GM04503 (cell line): ENCODE data around the gene ROR1.

ENCODE experiments used
- DNase-seq: peaks from one replicate; pipeline ENCODE4 v3.0.0-alpha.2; 2012; ENCODE audit warnings: low read depth

The ROR1 gene

DNA sequence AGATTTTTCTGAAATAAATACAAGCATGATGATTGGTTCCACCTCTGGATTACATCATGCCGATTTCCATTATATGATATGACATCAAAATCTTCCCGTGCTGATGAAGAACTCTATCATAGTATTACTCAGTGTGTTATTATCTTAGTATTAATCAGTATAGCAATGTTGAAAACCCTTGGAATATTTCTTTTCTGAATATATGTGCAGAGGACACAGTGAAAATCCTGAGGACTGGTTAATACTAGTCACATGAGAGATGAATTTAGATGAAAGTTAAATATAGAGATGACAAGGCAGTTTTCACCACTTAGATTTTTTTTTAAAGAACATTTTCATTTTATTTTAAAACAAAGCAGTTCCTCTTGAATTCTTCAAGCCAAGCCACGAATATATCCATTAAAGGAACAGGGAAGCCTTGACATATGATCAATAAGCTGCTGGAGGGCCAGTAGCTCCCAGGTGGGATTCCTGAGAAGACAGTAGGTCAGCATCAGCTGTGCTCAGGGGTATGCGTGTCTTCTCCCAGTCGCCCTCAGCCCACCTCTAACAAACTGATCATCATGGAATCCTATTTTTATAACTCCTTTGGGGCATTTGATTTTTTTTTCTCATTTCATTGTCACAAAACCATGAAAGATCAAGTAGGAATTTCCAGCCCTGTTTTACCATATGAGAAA, 373.4 kb downstream of the ROR1 start:
- no peak for DNase-seq

- no peak for DNase-seq
Measured at GRCh38 chr1:64147759-64148158, 373.9 kb downstream of the ROR1 start.

DNA sequence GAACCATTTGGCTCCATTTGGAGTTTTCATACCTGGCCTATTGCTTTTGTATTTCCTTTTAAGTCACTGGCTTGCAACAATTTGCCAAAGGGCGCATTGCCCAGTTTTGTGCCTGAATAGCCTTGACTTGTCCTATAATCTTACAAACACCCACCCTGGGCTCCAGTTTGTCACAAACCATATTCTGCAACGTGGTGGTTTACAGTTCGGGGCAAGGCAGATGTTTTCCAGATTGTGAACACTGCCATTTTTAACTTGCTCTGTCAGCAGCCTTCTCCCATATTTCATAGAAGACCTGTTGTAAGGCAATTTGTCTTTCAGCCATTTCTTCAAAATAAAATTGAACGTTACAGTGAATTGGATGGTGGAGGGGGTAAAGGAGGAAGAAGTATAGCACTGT, 376.4 kb downstream of the ROR1 start:
- no peak for DNase-seq

GRCh38 chr1:64150729-64151230, 377.0 kb downstream of the ROR1 start:
- no peak for DNase-seq

GRCh38 chr1:64155278-64155677, 381.5 kb downstream of the ROR1 start:
- DNase-seq, result no peak

GRCh38 chr1:64161357-64161941, 387.6 kb downstream of the ROR1 start:
- peak; percentile 82 for DNase-seq

DNA sequence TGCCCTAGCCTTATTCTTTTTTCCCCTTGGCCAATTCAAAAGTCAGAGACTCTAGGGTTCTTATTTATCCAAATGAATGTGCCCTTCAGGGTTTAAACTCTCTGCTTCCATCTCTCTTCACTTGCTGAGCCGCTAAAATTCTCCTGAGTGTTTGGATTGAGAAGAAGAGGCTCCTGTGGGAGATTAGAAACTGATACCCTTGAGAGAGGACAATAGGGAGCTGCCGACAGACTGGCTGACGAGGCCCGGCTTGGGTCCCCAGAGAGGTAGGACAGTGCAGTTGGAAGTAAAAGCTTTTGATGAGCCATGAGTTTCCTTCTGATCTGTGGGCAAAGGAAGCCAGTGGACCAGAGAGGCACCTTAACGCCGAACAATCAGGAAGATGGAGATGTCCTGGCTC, 388.3 kb downstream of the ROR1 start:
- DNase-seq, result no peak

DNA sequence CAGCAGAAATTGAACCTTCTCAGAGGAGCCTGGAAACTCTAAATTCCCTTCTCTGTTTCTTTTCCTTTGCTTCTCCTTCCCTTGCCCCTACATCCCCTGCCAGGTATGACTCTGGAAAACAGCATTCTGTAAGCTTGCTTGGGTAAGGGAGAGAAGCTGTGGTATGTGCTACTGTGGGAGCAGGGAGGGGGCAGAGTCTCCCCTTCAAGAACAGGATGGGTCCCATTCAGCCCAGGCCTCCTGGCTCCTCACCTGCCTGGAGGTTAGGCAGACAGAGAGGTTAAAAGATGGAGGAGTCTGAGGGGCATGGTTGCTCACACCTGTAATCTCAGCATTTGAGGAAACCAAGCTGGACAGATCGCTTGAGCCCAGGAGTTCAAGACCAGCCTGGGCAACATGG, 389.0 kb downstream of the ROR1 start:
- no peak for DNase-seq

DNA sequence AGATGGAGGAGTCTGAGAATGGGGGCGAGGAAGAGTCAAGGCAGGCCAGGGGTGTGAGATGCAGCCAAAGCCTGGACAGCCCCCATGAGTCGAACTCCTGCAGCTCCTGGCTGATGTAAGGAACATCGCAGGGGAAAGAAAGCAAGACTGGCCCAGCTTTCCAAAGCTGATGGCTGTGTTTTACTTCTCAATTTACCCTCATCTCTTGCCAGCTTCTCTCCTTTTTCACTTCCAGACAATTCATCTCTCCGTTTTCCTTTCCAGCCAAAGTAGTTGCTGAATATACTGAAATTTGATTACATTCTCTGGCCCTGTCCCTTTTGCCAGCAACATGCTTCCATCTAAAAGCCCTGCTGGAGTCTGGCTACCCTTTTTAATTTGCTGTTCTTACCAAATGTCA, 389.6 kb downstream of the ROR1 start:
- no peak for DNase-seq

DNA sequence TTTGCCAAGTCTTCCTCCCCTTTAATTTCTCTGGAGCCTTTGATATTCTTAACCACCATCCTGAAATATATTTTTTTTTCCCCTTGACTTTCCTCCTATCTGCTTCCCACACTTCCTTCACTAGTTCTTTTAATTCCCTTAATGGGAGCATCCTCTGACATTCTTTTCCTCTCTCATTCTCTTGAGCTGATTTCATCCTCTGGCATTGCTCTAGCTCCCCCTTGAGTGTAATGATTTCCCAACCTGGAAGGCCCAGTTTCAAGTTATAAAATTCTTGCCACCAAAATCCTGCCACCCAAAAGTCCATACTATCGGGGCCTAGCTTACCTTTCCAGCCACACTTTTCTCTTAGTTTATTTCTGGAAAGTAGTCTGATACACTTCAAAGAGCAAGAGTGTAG, 390.2 kb downstream of the ROR1 start:
- DNase-seq, result peak; percentile 19

- DNase-seq, result no peak
Measured at GRCh38 chr1:64166629-64167028, 392.8 kb downstream of the ROR1 start.

GRCh38 chr1:64167176-64167575, 393.4 kb downstream of the ROR1 start:
- DNase-seq, result peak; percentile 56

- DNase-seq, result no peak
Measured at GRCh38 chr1:64171246-64171645, 397.4 kb downstream of the ROR1 start.

DNA sequence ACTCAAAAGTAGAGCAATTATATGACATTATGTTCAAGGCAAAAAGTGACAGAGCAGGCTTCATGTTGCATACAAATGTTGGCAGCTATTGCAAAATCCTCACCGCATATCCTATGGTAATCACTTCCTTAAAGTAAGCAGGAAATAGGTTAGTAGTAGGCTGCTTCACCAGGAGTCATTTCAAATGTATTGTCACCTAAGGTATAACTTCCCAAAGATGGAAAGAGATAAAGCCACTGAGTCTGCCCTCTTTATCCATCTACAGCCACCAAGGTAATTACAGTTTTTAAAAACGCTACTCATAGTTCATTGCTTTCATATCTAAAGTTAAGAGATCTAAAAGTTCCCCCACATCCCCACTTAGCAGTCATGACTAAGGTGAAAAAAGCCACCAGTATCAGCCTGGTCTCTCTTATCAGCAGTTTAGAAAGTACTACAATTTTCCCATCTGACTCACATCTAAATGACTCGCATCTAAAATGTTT, 398.0 kb downstream of the ROR1 start:
- no peak for DNase-seq

- DNase-seq, result no peak
Measured at GRCh38 chr1:64172458-64172983, 398.7 kb downstream of the ROR1 start.

DNA sequence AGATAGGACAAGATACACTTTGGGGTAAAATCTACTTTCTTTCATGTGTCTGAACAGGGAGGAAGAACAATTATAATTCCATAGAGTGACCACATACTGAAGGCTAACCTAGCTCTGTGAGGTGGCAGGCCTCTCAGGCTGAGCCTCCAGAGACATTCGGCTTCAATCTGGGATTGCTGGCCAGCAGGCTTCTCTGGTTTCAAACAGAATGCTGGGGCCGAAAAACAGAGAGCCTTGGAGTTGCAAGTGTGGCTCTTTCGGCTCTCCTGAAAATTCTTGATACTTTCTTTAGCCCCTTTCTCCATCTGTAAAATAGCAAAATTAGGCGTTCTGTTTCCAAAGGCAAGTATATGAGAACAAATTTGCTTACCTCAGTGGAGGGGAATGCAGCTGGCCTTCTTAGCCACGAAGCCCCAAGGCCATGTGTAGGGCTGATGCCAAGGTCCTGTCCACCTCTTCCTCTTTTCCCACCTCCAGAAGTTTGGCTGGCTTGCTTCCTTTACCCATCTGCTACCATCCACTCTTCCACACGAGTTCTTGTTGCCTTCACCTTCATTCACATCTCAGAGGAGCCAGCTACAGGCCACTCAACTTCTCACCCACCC, 399.6 kb downstream of the ROR1 start:
- no peak for DNase-seq

DNA sequence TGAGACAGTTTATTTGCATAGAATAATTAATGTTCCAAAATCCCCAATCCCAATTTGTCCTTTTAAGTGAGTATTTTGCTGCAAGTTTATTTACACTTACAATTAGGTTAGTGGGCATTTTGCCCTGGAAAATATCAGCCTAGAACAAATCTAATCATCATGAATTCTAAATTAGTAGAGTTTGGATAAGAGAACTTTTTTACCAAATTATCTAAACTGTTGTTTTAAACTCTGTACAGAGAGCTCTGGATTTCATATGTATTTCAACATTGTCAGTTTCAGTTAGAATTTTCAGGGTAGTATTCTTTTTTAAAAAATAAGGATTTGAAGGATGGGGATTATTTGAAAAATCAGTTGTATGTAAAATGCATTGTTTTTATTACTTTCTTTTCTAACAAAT, 401.8 kb downstream of the ROR1 start:
- DNase-seq, result no peak

DNA sequence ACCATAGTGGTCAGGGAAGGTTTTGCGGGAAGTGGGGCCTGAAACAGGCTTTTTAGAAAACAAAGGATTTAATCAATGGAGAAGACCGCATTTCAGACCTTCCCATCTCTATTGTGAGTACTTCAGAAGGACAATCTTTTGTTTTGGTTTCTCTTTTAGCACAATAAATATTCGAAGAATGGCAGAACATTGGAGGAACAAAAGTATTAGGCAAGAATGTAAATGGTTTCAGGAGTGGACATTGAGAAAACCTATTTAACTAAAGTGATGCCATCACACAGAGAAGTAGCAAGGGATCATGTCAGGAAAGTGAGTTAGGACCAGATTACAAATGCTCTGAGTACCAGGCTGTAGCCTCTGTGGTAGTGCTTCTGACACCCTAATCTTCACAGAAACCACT, 402.8 kb downstream of the ROR1 start:
- no peak for DNase-seq

DNA sequence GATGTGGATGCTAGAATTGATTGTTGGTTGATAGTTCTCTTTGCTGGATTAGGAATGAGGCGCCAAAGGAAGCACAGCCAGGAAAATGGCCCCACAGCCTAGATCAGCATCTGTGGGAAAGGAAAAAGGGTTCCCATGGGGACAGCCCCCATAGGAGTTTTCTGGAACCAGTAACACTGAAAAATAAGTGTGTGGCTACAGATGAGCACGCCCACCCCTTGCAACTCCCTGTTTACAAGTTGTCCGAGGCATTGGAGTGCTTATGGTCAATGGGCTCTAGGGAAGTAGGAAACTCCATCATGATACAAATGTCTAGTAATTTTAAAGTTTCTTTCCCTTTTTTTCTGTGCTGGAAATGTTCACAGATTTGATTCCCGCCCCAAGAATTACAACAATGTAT, 405.8 kb downstream of the ROR1 start:
- DNase-seq, result no peak

GRCh38 chr1:64182207-64182606, 408.4 kb downstream of the ROR1 start:
- no peak for DNase-seq

- DNase-seq, result no peak
Measured at GRCh38 chr1:64183395-64184002, 409.7 kb downstream of the ROR1 start.

GRCh38 chr1:64184003-64184440, 410.2 kb downstream of the ROR1 start:
- DNase-seq, result no peak
